ENCODE results near the gene LCN1.

DNA sequence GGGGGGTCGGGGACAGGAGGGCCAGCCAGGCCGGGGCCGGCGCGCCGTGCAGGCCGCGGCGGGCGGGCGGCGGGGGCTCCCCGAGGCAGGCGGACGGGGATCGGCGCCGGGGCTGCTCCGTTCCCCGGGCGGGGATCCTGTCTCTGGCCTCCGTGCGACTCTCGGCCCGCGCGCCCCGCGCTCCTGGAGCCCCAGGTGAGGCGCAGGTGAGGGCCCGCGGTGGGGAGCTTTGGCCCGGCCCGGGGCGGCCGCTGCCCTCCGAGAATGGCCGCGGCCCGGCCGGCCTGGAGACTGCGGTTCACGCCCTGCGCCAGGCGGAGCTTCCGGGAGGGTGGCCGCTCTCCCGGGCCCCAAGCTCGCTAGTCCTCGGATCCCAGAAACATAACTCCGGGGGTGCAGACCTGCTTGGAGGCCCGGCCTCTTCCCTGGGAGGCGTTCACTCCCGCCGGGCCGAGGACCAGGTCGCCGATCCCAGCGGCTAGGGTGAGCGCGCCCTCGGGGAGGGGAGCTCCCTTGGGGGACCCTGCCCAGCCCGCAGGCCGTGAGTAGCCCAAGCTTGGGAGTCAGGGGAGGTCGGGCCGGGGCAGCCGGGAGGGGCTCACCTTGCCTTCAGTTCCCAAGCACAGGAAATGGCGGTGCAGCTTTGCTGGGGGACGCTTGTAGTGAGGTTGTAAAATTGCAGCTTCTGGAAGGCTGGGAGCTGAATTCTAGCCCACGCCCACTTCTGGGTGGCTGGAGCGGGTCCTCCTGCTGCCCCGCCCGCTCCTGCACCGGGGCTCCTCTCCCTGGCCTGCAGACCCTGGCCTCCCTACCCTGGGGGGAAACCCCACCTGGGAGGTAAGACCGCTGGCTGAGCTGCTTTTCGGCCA lies 40.9 kb upstream of the LCN1 start:
- TF ChIP-seq EP300 (conservative IDR thresholded peaks at IDR 0.05; ENCODE audit: poor library complexity, severe bottlenecking) (no peak), RAD21 (conservative IDR thresholded peaks at IDR 0.05) (no peak), EZH2 (IDR thresholded peaks at IDR 0.05; ENCODE audit: borderline replicate concordance, insufficient read depth, low read length, poor library complexity, severe bottlenecking) (no peak)
- TF ChIP-seq, protein P1, sequence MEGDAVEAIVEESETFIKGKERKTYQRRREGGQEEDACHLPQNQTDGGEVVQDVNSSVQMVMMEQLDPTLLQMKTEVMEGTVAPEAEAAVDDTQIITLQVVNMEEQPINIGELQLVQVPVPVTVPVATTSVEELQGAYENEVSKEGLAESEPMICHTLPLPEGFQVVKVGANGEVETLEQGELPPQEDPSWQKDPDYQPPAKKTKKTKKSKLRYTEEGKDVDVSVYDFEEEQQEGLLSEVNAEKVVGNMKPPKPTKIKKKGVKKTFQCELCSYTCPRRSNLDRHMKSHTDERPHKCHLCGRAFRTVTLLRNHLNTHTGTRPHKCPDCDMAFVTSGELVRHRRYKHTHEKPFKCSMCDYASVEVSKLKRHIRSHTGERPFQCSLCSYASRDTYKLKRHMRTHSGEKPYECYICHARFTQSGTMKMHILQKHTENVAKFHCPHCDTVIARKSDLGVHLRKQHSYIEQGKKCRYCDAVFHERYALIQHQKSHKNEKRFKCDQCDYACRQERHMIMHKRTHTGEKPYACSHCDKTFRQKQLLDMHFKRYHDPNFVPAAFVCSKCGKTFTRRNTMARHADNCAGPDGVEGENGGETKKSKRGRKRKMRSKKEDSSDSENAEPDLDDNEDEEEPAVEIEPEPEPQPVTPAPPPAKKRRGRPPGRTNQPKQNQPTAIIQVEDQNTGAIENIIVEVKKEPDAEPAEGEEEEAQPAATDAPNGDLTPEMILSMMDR (IDR thresholded peaks at IDR 0.05; ENCODE audit: poor library complexity, severe bottlenecking), result no peak

Data from neural cell (in vitro differentiated cells).